HEK293 (cell line): ENCODE data around the gene DSP.

ENCODE experiments used
- CTCF ChIA-PET: fragments of 350-600 bp; formaldehyde crosslinking; extraction: SDS; loops from one replicate; lab custom pipeline; 2021; ENCODE audit warnings: antibody characterized with exemption; lab: Yijun Ruan, JAX
- POLR2A ChIA-PET: fragments of 300-600 bp; formaldehyde crosslinking; extraction: SDS; loops from one replicate; lab custom pipeline; 2020; ENCODE audit warnings: antibody characterized with exemption, inconsistent platforms; lab: Yijun Ruan, JAX
- H3K27ac ChIP-seq: fragments of 200-500 bp; sonication (Bioruptor generic); 2 replicates; pipeline ENCODE4 v1.5.1; 2014; ENCODE audit warnings: low read depth, low read length, control low read depth, inconsistent platforms; ENCODE audit errors: extremely low read depth
- H3K36me3 ChIP-seq, 2 experiments: fragments of 200-500 bp in 1 of 2; sonication (Bioruptor generic) in 1 of 2; 1 replicate in 1 of 2; 2 replicates in 1 of 2; pipeline ENCODE4 v1.5.1; 2014 to 2017; ENCODE audit warnings: inconsistent platforms in 2 of 2, low read length in 2 of 2; ENCODE audit not compliant: control insufficient read depth in 2 of 2, insufficient read depth in 1 of 2
- H3K4me1 ChIP-seq: fragments of 200-500 bp; sonication (Bioruptor generic); 2 replicates; pipeline ENCODE4 v1.5.1; 2014; ENCODE audit warnings: mild to moderate bottlenecking, low read length, inconsistent platforms; ENCODE audit not compliant: control insufficient read depth, insufficient read depth
- H3K4me3 ChIP-seq: 2 replicates; pipeline ENCODE4 v1.5.1; 2011; ENCODE audit warnings: low read depth, mild to moderate bottlenecking, control low read depth, low read length, moderate library complexity
- H3K9me3 ChIP-seq: fragments of 200-500 bp; sonication (Bioruptor generic); 2 replicates; pipeline ENCODE4 v1.5.1; 2014; ENCODE audit warnings: low read depth, low read length, inconsistent platforms; ENCODE audit not compliant: control insufficient read depth, insufficient read depth
- GLI4 ChIP-seq: fragments of 450-650 bp; formaldehyde crosslinking; IDR thresholded peaks from 2 replicates; pipeline ENCODE4 v1.5.1; 2016; ENCODE audit warnings: missing biosample characterization, missing genetic modification characterization
- HOXA7 ChIP-seq: sonication (generic); formaldehyde crosslinking; IDR thresholded peaks from 2 replicates; pipeline ENCODE4 v1.8.1; 2022; ENCODE audit warnings: missing genetic modification reagents, borderline replicate concordance
- ZBTB20 ChIP-seq: fragments of 450-650 bp; formaldehyde crosslinking; IDR thresholded peaks from 2 replicates; pipeline ENCODE4 v1.5.1; 2016; ENCODE audit warnings: missing biosample characterization, missing genetic modification characterization
- ZBTB48 ChIP-seq: fragments of 450-650 bp; formaldehyde crosslinking; IDR thresholded peaks from 2 replicates; pipeline ENCODE4 v1.5.1; 2016; ENCODE audit warnings: missing biosample characterization, missing genetic modification characterization
- ZEB2 ChIP-seq: fragments of 450-650 bp; formaldehyde crosslinking; IDR thresholded peaks from 2 replicates; pipeline ENCODE4 v1.5.1; 2016; ENCODE audit warnings: missing biosample characterization, missing genetic modification characterization
- ZFP37 ChIP-seq: fragments of 450-650 bp; formaldehyde crosslinking; IDR thresholded peaks from 2 replicates; pipeline ENCODE4 v1.5.1; 2016; ENCODE audit warnings: missing biosample characterization, missing genetic modification characterization
- ZNF10 ChIP-seq: fragments of 450-650 bp; formaldehyde crosslinking; IDR thresholded peaks from 2 replicates; pipeline ENCODE4 v1.5.1; 2017; ENCODE audit warnings: missing biosample characterization, missing genetic modification characterization
- ZNF132 ChIP-seq: fragments of 450-650 bp; formaldehyde crosslinking; IDR thresholded peaks from 2 replicates; pipeline ENCODE4 v1.5.1; 2017; ENCODE audit warnings: missing biosample characterization, missing genetic modification characterization, borderline replicate concordance
- ZNF214 ChIP-seq: fragments of 450-650 bp; formaldehyde crosslinking; IDR thresholded peaks from 2 replicates; pipeline ENCODE4 v1.5.1; 2017; ENCODE audit warnings: missing biosample characterization, mild to moderate bottlenecking, missing genetic modification characterization, borderline replicate concordance
- ZNF23 ChIP-seq: fragments of 450-650 bp; formaldehyde crosslinking; IDR thresholded peaks from 2 replicates; pipeline ENCODE4 v1.5.1; 2016; ENCODE audit warnings: missing biosample characterization, missing genetic modification characterization, borderline replicate concordance
- ZNF280C ChIP-seq: fragments of 450-650 bp; formaldehyde crosslinking; IDR thresholded peaks from 2 replicates; pipeline ENCODE4 v1.5.1; 2016; ENCODE audit warnings: missing biosample characterization, missing genetic modification characterization
- ZNF324 ChIP-seq: fragments of 450-650 bp; formaldehyde crosslinking; IDR thresholded peaks from 2 replicates; pipeline ENCODE4 v1.5.1; 2016; ENCODE audit warnings: missing biosample characterization, missing genetic modification characterization
- ZNF501 ChIP-seq: fragments of 450-650 bp; formaldehyde crosslinking; IDR thresholded peaks from 2 replicates; pipeline ENCODE4 v1.5.1; 2016; ENCODE audit warnings: missing biosample characterization, missing genetic modification characterization
- ZNF76 ChIP-seq: fragments of 450-650 bp; formaldehyde crosslinking; IDR thresholded peaks from 2 replicates; pipeline ENCODE4; 2016; ENCODE audit warnings: low read depth, missing biosample characterization, missing genetic modification characterization, borderline replicate concordance
- TF ChIP-seq, protein P1 (sequence below): fragments of 450-650 bp; formaldehyde crosslinking; IDR thresholded peaks from 2 replicates; pipeline ENCODE4 v1.5.1; 2016; ENCODE audit warnings: missing biosample characterization, missing genetic modification characterization, borderline replicate concordance
- TF ChIP-seq, protein P2 (sequence below): fragments of 450-650 bp; formaldehyde crosslinking; IDR thresholded peaks from 2 replicates; pipeline ENCODE4 v1.5.1; 2016; ENCODE audit warnings: missing biosample characterization, missing genetic modification characterization
- TF ChIP-seq, protein P3 (sequence below): fragments of 450-650 bp; formaldehyde crosslinking; IDR thresholded peaks from 2 replicates; pipeline ENCODE4 v1.5.1; 2016; ENCODE audit warnings: missing biosample characterization, missing genetic modification characterization

Gene DSP

GRCh38 chr6:7550433-7550801 is 8.9 kb downstream of the DSP start (continued):
- TF ChIP-seq ZNF501 (tag by site-specific recombination) (no peak), ZNF10 (tag by site-specific recombination) (no peak), ZBTB20 (tag by site-specific recombination) (no peak), ZFP37 (tag by site-specific recombination) (no peak), ZEB2 (tag by site-specific recombination) (no peak), HOXA7 (CRISPR knock-in tag) (no peak)
- TF ChIP-seq, protein P1, sequence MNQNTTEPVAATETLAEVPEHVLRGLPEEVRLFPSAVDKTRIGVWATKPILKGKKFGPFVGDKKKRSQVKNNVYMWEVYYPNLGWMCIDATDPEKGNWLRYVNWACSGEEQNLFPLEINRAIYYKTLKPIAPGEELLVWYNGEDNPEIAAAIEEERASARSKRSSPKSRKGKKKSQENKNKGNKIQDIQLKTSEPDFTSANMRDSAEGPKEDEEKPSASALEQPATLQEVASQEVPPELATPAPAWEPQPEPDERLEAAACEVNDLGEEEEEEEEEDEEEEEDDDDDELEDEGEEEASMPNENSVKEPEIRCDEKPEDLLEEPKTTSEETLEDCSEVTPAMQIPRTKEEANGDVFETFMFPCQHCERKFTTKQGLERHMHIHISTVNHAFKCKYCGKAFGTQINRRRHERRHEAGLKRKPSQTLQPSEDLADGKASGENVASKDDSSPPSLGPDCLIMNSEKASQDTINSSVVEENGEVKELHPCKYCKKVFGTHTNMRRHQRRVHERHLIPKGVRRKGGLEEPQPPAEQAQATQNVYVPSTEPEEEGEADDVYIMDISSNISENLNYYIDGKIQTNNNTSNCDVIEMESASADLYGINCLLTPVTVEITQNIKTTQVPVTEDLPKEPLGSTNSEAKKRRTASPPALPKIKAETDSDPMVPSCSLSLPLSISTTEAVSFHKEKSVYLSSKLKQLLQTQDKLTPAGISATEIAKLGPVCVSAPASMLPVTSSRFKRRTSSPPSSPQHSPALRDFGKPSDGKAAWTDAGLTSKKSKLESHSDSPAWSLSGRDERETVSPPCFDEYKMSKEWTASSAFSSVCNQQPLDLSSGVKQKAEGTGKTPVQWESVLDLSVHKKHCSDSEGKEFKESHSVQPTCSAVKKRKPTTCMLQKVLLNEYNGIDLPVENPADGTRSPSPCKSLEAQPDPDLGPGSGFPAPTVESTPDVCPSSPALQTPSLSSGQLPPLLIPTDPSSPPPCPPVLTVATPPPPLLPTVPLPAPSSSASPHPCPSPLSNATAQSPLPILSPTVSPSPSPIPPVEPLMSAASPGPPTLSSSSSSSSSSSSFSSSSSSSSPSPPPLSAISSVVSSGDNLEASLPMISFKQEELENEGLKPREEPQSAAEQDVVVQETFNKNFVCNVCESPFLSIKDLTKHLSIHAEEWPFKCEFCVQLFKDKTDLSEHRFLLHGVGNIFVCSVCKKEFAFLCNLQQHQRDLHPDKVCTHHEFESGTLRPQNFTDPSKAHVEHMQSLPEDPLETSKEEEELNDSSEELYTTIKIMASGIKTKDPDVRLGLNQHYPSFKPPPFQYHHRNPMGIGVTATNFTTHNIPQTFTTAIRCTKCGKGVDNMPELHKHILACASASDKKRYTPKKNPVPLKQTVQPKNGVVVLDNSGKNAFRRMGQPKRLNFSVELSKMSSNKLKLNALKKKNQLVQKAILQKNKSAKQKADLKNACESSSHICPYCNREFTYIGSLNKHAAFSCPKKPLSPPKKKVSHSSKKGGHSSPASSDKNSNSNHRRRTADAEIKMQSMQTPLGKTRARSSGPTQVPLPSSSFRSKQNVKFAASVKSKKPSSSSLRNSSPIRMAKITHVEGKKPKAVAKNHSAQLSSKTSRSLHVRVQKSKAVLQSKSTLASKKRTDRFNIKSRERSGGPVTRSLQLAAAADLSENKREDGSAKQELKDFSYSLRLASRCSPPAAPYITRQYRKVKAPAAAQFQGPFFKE (tag by site-specific recombination) = no peak
- TF ChIP-seq, protein P2, sequence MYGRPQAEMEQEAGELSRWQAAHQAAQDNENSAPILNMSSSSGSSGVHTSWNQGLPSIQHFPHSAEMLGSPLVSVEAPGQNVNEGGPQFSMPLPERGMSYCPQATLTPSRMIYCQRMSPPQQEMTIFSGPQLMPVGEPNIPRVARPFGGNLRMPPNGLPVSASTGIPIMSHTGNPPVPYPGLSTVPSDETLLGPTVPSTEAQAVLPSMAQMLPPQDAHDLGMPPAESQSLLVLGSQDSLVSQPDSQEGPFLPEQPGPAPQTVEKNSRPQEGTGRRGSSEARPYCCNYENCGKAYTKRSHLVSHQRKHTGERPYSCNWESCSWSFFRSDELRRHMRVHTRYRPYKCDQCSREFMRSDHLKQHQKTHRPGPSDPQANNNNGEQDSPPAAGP = no peak

- CTCF ChIA-PET = interaction anchor here (0.9 to 1.4 kb wide), 3 partner anchors 14 to 277 kb away, joined by 3 to 4 read pairs (median 4); no protein-coding TSS in a partner anchor
- H3K36me3 ChIP-seq = peaks cover 21 to 37% of the 10 kb centered on the region in 2 experiments
Observed at GRCh38 chr6:7554533-7555275, 13.2 kb downstream of the DSP start.

DNA sequence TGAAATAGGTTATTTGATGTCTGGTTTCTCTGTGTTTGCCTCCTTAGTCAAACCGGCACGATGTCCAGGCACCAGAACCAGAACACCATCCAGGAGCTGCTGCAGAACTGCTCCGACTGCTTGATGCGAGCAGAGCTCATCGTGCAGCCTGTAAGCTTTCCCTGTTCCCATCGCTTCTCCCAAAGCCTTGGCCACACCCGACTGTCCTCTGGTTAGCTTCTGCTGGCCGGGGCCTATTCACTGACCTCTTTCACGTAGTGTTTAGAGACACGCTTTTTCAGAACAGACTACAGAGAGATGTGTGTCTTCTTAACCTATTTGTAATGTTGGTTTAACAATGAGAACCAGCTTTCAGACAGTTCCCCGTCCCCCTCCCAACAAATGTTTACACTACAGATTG is 14.2 kb downstream of the DSP start:
- Histone ChIP-seq H3K27ac (no peak overlapping the region), H3K9me3 (no peaks in the 10 kb centered on the region), H3K4me3 (no peak overlapping the region), H3K4me1 (no peaks in the 10 kb centered on the region), H3K36me3 (peaks cover 29 to 47% of the 10 kb centered on the region in 2 experiments)
- ChIA-PET CTCF (interaction anchor here (0.6 to 1.4 kb wide), 2 partner anchors 25 to 66 kb away, joined by 4 read pairs; no protein-coding TSS in a partner anchor), POLR2A (interaction anchor here (2.4 kb wide), 1 partner anchor 166 kb away, joined by 5 read pairs; the partner anchor contains the start of genes CAGE1 and RIOK1)
- TF ChIP-seq ZNF280C (tag by site-specific recombination) (no peak), ZNF324 (no peak), GLI4 (tag by site-specific recombination) (no peak), ZNF76 (no peak), ZNF23 (no peak), ZNF214 (tag by site-specific recombination) (no peak)
- TF ChIP-seq, protein P3, sequence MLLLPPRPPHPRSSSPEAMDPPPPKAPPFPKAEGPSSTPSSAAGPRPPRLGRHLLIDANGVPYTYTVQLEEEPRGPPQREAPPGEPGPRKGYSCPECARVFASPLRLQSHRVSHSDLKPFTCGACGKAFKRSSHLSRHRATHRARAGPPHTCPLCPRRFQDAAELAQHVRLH (tag by site-specific recombination) = no peak
- TF ChIP-seq, protein P1 (tag by site-specific recombination) = no peak

More at GRCh38 chr6:7554533-7555275, 13.2 kb downstream of the DSP start:
- Histone ChIP-seq H3K9me3 (no peaks in the 10 kb centered on the region), H3K4me1 (peaks cover 6% of the 10 kb centered on the region; the same call in 1 of the 2 replicates), H3K4me3 (no peak overlapping the region), H3K27ac (no peak overlapping the region)
- TF ChIP-seq ZBTB48 (tag by site-specific recombination) (peak; percentile 38; the same call in 1 of the 2 replicates), ZNF132 (tag by site-specific recombination) (no peak)
- POLR2A ChIA-PET = interaction anchor here (1.0 kb wide), 2 partner anchors 9 to 35 kb away, joined by 4 to 5 read pairs; partner anchors contain the start of gene SNRNP48
